ENCODE measurements around the gene PGPEP1.
"Not testable (repeated sequence)": the region's sequence is repeated elsewhere in the genome, so short reads cannot be mapped to it uniquely, and the experiment has no call there.

PGPEP1 gene

GRCh38 chr19:18373407-18373891, 33.1 kb downstream of the PGPEP1 start:
- Histone ChIP-seq H3K27ac (peak overlapping the region; percentile 95), H3K27me3 (no peaks in the 10 kb centered on the region), H3K4me3 (ENCODE audit: low read depth in 1 of 2, low read length in 1 of 2) (peak overlapping the region; percentile 36 to 43), H3K9me3 (no peaks in the 10 kb centered on the region), H3K4me1 (ENCODE audit: control insufficient read depth in 1 of 2, insufficient read depth in 1 of 2, low read depth in 1 of 2, low read length in 1 of 2) (peaks cover 23 to 25% of the 10 kb centered on the region in 2 experiments), H3K36me3 (no peaks in the 10 kb centered on the region)
- no peak for TF ChIP-seq CTCF (IDR thresholded peaks at IDR 0.05)

DNA sequence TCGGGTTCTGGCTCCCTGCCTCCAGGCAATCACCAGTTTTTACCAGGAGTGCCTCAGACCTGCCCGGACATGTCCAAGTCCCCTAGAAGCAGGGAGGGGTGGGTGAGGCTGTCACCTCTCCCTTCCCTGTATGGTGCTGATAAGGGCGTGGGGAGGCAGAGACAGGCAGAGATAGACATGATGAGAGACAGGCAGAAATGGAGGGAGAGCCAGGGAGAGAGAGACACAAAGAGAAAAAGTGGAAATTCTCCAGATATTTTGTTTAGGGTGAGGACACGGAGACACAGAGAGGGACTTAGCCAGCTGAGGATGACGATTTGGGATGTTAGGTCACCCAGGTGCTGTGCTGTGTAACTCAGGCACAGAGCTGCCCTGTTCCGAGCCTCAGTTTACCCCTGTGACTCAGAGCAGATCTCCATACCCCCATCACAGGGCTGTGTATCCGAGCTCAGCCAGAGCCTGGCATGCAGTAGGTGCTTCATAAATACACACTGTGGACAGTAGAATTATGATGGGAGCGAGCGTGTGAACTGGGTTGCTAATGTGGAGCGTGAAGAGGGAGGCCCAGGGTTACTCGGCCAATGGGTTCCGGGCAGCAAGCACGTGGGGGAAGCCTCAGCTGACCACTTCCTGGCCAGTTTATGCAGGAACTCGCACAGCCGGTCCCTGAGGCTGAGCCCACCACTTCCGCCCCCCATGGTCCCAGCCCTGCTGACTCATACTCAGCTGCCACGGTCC, 33.7 kb downstream of the PGPEP1 start:
- Histone ChIP-seq H3K27me3 (no peaks in the 10 kb centered on the region), H3K4me1 (ENCODE audit: control insufficient read depth in 1 of 2, insufficient read depth in 1 of 2, low read depth in 1 of 2, low read length in 1 of 2) (peaks cover 23 to 25% of the 10 kb centered on the region in 2 experiments), H3K4me3 (ENCODE audit: low read depth in 1 of 2, low read length in 1 of 2) (peak overlapping the region; percentile 36 to 43), H3K9me3 (no peaks in the 10 kb centered on the region), H3K27ac (peak overlapping the region; percentile 95), H3K36me3 (no peaks in the 10 kb centered on the region)
- TF ChIP-seq CTCF (IDR thresholded peaks at IDR 0.05) = no peak

DNA sequence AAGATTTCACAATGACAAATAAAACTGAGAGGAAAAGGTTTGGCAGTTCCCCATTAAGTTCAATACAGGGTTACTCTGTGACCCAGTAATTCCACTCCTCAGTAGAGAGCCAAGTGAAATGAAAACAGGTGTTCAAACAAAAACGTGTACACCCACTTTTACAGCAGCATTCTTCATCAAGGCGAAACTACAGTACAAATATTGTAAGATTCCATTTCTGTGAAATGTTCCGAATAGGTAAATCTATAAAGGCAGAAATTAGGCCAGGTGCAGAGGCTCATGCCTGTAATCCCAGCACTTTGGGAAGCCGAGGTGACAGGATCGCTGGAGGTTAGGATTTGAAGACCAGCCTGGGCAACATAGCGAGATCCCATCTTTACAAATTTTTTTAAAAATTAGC, 36.6 kb downstream of the PGPEP1 start:
- Histone ChIP-seq H3K9me3 (no peaks in the 10 kb centered on the region), H3K4me3 (ENCODE audit: low read depth in 1 of 2, low read length in 1 of 2) (no peak overlapping the region), H3K27ac (no peak overlapping the region), H3K4me1 (ENCODE audit: control insufficient read depth in 1 of 2, insufficient read depth in 1 of 2, low read depth in 1 of 2, low read length in 1 of 2) (peaks cover 32 to 33% of the 10 kb centered on the region in 2 experiments), H3K27me3 (no peaks in the 10 kb centered on the region), H3K36me3 (no peaks in the 10 kb centered on the region)
- no peak for TF ChIP-seq CTCF (IDR thresholded peaks at IDR 0.05)

DNA sequence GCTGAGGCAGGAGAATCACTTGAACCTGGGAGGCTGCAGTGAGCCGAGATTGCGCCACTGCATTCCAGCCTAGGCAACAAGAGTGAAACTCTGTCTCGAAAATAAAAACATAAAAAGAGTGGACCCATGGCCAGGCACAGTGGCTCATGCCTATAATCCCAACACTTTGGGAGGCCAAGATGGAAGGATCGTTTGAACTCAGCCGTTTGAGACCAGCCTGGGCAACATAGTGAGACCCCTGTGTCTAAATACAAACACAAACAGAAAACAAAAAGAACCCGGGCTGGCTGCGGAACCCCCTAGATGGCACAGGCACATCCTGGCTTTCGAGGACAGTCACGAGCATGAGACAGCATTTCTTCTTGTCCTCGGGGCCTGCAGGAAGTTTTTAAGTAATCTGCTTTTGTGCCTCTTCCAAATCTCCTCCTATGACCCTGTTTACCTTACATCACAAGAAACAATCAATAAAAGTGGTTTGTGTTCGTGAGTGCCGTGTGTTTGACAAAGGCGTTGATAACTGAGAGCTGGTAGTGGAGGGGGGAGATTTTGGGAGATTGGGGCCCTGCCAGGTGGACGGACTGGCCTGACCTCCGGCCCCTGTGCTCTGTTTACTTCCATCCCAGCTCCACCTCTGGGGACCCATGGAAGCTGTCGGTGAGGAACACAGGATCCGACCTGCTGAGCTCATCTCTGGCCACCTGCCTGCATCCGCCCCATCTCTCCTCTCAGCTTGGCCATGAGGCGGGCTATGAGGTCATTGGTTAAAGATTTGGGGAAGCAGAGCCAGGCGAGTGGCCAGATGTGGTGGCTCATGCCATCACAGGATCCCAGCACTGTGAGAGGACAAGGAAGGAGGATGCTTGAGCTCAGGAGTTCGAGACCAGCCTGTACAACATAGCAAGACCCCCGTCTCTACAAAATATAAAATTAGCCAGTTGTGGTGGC, 39.7 kb downstream of the PGPEP1 start:
- Histone ChIP-seq H3K27ac (peak overlapping the region; percentile 63), H3K4me1 (ENCODE audit: control insufficient read depth in 1 of 2, insufficient read depth in 1 of 2, low read depth in 1 of 2, low read length in 1 of 2) (peaks cover 14% of the 10 kb centered on the region in 2 experiments), H3K9me3 (no peaks in the 10 kb centered on the region), H3K4me3 (ENCODE audit: low read depth in 1 of 2, low read length in 1 of 2) (no peak overlapping the region), H3K36me3 (no peaks in the 10 kb centered on the region), H3K27me3 (peaks cover 17% of the 10 kb centered on the region)
- TF ChIP-seq CTCF (IDR thresholded peaks at IDR 0.05) = no peak

- no peaks in the 10 kb centered on the region for H3K9me3 ChIP-seq
- no peaks in the 10 kb centered on the region for H3K36me3 ChIP-seq
- no peak overlapping the region for H3K27ac ChIP-seq
- H3K4me1 ChIP-seq (ENCODE audit: control insufficient read depth in 1 of 2, insufficient read depth in 1 of 2, low read depth in 1 of 2, low read length in 1 of 2) = peaks cover 8 to 9% of the 10 kb centered on the region in 2 experiments
- peaks cover 25% of the 10 kb centered on the region for H3K27me3 ChIP-seq
- TF ChIP-seq CTCF (IDR thresholded peaks at IDR 0.05) = no peak
- H3K4me3 ChIP-seq (ENCODE audit: low read depth in 1 of 2, low read length in 1 of 2) = no peak overlapping the region
Measured at GRCh38 chr19:18380843-18381242, 40.4 kb downstream of the PGPEP1 start.

GRCh38 chr19:18383622-18384021, 43.2 kb downstream of the PGPEP1 start:
- Histone ChIP-seq H3K27me3 (peaks cover 51% of the 10 kb centered on the region), H3K4me1 (ENCODE audit: control insufficient read depth in 1 of 2, insufficient read depth in 1 of 2, low read depth in 1 of 2, low read length in 1 of 2) (peaks cover 24 to 26% of the 10 kb centered on the region in 2 experiments)
- H3K9me3 ChIP-seq; H3K27ac ChIP-seq; H3K36me3 ChIP-seq; H3K4me3 ChIP-seq (ENCODE audit: low read depth in 1 of 2, low read length in 1 of 2): not testable (repeated sequence)
